HG02973 (cell line): Measurements from ENCODE around the gene PCCB.
"Not testable (repeated sequence)": the region's sequence is repeated elsewhere in the genome, so short reads cannot be mapped to it uniquely, and the experiment has no call there.

ENCODE experiments used
- ATAC-seq: cut with Tn5 transposase; IDR thresholded peaks from one replicate; pipeline ENCODE4 v1.9.1; 2021; ENCODE audit warnings: moderate library complexity; ENCODE audit not compliant: unreplicated experiment

PCCB gene

DNA sequence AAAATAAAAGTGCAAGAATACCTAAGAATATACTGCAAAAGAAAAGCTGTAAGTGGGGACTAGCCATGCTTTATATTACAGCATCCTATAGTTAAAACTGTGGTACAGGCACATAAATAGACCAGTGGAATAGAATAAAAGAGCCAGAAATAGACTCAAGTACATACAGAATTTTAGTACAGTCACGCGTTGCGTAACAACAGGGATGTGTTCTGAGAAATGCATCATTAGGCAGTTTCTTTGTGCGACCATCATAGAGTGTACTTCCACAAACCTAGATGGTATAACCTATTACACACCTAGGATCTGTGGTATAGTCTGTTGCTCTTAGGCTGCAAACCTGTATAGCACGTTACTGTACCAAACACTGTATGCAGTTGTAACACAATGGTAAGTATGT, 61.8 kb downstream of the PCCB start:
- ATAC-seq: no peak

DNA sequence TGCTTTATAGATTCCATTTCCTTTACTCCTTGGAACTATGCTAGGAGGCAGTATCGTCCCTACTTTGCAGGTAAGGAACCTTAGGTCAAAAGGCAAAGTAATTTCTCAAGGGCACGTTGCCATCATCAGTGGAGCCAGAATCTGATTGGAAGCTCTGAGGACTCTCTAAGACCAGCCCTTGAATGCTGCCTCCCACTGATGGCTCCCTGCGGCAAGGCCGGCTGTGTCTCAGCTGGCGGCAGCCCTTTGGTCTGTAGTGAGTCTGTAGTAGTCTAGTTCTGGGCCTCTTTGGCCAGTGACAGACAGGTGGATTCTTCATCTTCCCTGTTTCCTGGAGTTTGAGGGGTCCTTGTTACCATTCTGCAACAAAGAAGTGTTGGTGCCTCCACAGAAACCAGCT, 76.2 kb downstream of the PCCB start:
- ATAC-seq: no peak

DNA sequence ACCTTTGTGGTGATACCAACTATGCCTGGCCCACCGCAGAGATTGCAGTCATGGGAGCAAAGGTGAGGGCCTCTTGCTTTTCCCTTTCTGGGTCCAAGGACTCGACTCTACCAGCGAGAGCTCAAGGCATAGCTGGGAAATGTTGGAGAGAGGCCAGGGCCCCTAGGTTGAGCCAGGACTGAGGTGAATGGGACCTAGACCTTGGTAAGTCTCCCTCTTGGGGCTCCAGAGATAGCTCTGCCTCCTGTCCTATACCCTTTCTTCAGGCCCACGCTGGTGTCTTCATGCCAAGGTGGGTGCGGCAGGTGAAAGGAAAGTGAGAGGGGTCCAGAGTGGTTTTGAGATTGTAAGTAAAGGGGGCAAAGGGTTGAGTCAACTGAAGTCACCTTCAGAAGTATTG, 77.5 kb downstream of the PCCB start:
- ATAC-seq: no peak

DNA sequence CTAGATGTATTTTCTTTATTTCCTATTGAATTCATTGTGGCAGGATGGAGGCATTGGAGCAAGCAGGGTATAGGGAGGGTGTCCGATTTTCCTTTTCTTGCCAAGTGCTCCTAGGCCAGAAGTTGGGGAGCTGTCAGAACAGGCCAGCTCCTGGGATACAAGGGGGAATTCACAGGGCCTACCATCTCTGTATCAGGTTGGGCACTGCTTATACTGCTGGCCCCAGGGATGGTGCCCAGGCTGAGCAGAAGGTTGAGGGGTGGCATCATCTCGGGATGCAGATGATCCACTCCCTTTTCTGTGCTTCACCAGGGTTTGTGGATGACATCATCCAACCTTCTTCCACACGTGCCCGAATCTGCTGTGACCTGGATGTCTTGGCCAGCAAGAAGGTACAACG, 79.5 kb downstream of the PCCB start:
- no peak for ATAC-seq

GRCh38 chr3:136330900-136331299, 80.8 kb downstream of the PCCB start:
- no peak for ATAC-seq

GRCh38 chr3:136332302-136332701, 82.2 kb downstream of the PCCB start:
- no peak for ATAC-seq

GRCh38 chr3:136332776-136333175, 82.6 kb downstream of the PCCB start:
- no peak for ATAC-seq

GRCh38 chr3:136334209-136334608, 84.1 kb downstream of the PCCB start:
- ATAC-seq: no peak

- not testable (repeated sequence) for ATAC-seq
These were observed 84.6 kb downstream of the PCCB start for GRCh38 chr3:136334726-136335125.

DNA sequence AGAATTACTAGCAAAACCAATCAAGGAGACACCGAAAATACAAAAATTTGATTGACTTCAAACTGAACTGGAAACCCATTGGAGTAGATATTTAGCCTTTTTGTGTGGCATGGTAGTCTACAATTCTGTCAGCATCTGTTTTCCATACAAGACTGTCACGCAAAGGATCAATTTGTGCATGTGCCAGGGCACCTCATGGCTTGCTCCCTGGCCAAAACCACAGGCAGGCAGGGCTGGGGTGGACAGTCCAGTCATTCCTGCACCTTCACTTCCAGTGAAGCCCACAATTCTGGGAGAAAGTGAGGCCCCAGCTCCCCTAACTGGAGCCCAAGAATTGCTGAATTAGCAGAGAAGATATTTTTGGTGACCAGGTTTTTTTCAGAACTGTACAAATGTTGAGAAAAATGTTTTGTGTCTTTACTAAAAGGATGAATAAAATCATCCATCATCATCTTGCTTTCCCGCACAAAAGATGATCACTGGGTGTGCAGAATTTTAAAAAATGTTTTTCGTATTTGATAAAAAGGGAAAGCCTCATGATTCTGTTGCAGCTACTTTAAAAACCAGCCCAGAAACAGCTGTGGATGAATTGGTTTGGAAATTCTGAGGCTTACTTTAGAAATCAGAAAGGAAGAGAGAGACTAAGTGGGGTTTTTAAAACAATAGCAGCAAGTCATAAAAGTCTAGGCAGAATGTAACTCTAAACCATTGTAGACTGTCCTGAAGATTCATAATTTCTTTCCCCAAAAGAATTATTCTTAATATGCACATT, 86.4 kb downstream of the PCCB start:
- ATAC-seq: no peak

DNA sequence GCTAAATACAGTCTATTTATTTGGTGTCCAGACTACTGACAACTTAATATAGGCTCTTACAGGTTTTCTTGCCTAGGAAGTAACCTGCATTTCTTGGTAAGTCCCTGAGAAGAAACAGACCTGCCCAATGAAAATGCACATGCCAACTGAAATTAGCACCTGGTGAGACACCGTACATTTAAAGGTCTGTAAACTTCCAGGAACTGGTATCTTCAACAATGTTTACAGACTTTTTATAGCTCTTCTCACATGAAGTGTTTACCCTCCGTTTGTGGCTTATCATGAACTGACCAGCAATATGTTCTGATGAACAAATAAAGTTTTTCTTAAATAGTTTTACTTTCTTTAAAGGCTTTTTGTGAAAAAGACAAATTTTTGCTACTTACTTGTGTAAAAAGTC, 93.3 kb downstream of the PCCB start:
- no peak for ATAC-seq

DNA sequence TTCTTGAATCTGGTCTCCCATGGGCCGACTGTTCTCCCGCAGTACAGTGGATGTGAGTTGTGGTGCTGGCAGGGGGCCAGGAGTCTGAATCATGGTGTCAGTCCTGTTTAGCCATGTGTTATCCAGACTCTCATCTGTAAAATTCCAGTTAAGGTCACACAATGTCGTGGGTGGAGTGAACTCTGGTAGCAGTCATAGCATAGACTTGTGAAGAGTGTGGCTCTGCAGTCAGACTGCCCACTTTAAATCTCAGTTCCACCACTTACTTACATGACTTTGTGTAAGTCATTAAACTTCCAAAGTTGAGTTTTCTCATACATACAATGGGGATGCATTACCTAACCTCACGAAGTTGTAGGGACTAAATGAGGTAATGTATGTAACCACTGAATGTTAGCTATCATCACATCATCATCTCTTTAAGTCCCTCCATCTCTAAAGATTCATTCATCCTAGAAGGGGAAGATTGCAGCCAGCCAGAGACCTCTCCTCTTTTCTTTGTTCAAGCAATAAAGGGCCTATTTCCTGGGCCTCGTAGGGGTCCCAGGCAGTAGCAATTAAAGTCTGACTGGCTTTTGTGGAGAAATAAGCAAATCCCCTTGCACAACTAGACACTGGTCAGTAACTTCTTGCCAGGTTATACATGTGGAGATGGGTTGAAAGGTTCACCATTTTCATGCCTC, 93.9 kb downstream of the PCCB start:
- ATAC-seq: no peak

- ATAC-seq: no peak
These were observed 96.3 kb downstream of the PCCB start for GRCh38 chr3:136346486-136346885.

GRCh38 chr3:136350132-136350531, 100.0 kb downstream of the PCCB start:
- ATAC-seq: no peak

GRCh38 chr3:136350557-136350956, 100.4 kb downstream of the PCCB start:
- no peak for ATAC-seq

DNA sequence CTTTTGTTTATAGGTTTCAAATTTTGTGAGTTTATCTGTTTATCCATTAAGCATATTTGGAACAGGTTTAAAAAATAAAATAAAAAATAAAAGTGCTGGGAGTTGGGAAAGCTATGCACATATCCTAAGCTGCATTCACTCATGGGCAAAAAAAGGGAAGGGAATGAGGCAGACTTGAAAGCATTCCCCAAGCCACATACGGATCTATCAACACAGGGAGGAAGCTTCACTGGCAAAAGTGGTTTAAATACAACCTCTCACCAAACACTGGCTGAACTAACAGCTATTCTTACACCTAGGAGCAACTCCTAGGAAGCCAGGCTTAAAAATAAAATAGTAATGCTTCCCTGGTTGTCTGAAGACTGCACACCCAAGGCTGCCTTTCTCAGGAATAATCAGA, 101.2 kb downstream of the PCCB start:
- ATAC-seq: no peak

GRCh38 chr3:136351905-136352304, 101.8 kb downstream of the PCCB start:
- ATAC-seq: no peak

DNA sequence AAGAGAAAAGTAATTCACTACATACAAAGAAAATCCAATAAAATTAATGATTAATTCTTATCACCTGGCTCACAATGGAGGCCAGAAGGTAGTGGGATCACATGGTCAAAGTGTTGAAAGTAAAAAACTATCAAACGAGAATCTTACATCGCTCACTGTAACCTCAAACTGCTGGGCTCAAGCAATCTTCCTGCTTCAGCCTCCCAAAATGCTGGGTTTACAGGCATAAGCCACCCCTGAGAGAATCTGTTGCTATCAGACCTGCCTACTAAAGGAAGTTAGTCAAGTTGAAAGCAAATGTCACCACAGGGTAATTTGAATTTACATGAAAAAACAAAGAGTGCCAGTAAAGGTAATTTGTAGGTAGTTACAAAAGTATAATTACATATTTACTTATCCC, 103.3 kb downstream of the PCCB start:
- peak; percentile 69 for ATAC-seq

GRCh38 chr3:136366289-136366688, 116.1 kb downstream of the PCCB start:
- no peak for ATAC-seq

- not testable (repeated sequence) for ATAC-seq
These were observed 125.7 kb downstream of the PCCB start for GRCh38 chr3:136375800-136376199.

DNA sequence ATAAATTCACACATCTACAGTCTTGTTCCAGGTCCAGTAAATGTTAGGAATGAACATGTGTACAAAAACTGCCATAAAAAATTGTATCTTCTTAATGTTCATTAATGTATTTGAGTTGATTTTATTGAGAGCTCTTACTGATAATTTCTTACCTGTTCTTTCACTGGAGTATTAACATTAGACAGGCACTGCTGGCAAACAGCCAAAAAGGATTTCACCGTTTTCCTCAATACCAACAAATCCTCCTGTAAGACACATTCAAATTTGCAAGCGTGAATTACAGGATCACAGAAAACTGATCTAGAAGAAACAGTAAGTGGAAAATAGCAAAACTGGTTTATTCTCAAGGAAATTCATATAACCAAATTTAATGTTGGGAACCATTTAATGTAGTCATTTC, 127.4 kb downstream of the PCCB start:
- ATAC-seq: no peak

DNA sequence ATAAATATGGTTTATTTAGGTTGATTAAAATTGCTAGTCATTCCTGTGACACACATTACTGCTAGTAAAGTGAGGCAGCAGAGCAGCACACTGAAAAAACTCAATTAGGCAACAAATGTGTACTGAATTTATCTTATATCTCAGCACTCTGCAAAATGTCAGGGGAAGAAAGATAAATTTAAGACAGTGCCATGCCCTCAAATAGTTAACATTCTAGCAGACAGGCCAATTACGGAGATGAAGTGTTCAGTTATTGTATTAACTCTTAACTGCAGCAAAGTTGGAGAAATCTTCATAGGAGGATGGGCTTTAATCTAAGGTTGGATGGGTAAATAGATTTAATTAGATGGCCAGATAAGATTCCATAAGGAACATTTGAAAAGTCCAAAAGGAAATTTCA, 127.9 kb downstream of the PCCB start:
- no peak for ATAC-seq
